SK-N-SH (cell line): Measurements from ENCODE around the gene SH2B2. TPM values are rescaled to one million over a fixed set of nuclear protein-coding genes. Genes with fewer than 3 reads are reported as not detected.

ENCODE experiments used
- CTCF ChIA-PET: fragments of 300-600, 350-600 bp; formaldehyde crosslinking; extraction: SDS; loops from one replicate; lab custom pipeline; 2021; lab: Yijun Ruan, JAX
- POLR2A ChIA-PET: fragments of 350-600 bp; sonication (Branson Sonifier 250); formaldehyde crosslinking; extraction: SDS; loops from one replicate; lab custom pipeline; 2020; ENCODE audit warnings: antibody characterized with exemption, inconsistent platforms; lab: Yijun Ruan, JAX
- DNase-seq: peaks from one replicate; pipeline ENCODE4 v3.0.0; 2012
- H2AFZ ChIP-seq: fragments of 200-600 bp; sonication (generic); 2 replicates; pipeline ENCODE4 v1.8.1; 2016; ENCODE audit warnings: antibody characterized with exemption, mild to moderate bottlenecking, low read depth
- H3F3A ChIP-seq: fragments of 200-600 bp; sonication (generic); replicated peaks from 2 replicates; pipeline ENCODE3; 2016; ENCODE audit warnings: antibody characterized with exemption, mild to moderate bottlenecking; ENCODE audit not compliant: insufficient read depth
- H3K27ac ChIP-seq, 2 experiments: fragments of 200-500 bp in 1 of 2; fragments of 200-600 bp in 1 of 2; sonication (Bioruptor generic) in 1 of 2; sonication (generic), shearing (Covaris generic) in 1 of 2; 2 replicates each; pipeline versions ENCODE4 v1.5.1 to v1.6.1; 2014 to 2016; ENCODE audit warnings: low read depth in 2 of 2, inconsistent platforms in 1 of 2, low read length in 1 of 2, mild to moderate bottlenecking in 1 of 2, mixed read lengths in 1 of 2
- H3K27me3 ChIP-seq: fragments of 200-600 bp; sonication (generic), shearing (Covaris generic); 2 replicates; pipeline ENCODE4 v1.6.1; 2016; ENCODE audit warnings: mixed run types; ENCODE audit not compliant: insufficient read depth
- H3K36me3 ChIP-seq, 2 experiments: fragments of 200-500 bp in 1 of 2; fragments of 200-600 bp in 1 of 2; sonication (Bioruptor generic) in 1 of 2; sonication (generic) in 1 of 2; replicated peaks in 1 of 2; 2 replicates each; pipeline versions ENCODE3 to v1.5.1; 2014 to 2016; ENCODE audit warnings: low read length in 1 of 2, mild to moderate bottlenecking in 1 of 2; ENCODE audit not compliant: insufficient read depth in 2 of 2, control insufficient read depth in 1 of 2
- H3K4me1 ChIP-seq, 2 experiments: fragments of 200-500 bp in 1 of 2; fragments of 200-600 bp in 1 of 2; sonication (Bioruptor generic) in 1 of 2; sonication (generic), shearing (Covaris generic) in 1 of 2; 2 replicates each; pipeline versions ENCODE4 v1.5.1 to v1.6.1; 2014 to 2016; ENCODE audit warnings: low read depth in 1 of 2, low read length in 1 of 2, mixed run types in 1 of 2; ENCODE audit not compliant: insufficient read depth in 2 of 2, control insufficient read depth in 1 of 2
- H3K4me2 ChIP-seq: fragments of 200-600 bp; sonication (generic), shearing (Covaris generic); 2 replicates; pipeline ENCODE4 v1.6.1; 2017; ENCODE audit warnings: mixed run types
- H3K4me3 ChIP-seq, 2 experiments: fragments of 200-500 bp in 1 of 2; fragments of 200-600 bp in 1 of 2; sonication (Bioruptor generic) in 1 of 2; sonication (generic), shearing (Covaris generic) in 1 of 2; 2 replicates each; pipeline versions ENCODE4 v1.5.1 to v1.8.1; 2014 to 2016; ENCODE audit warnings: low read depth in 2 of 2, inconsistent platforms in 1 of 2, low read length in 1 of 2, mild to moderate bottlenecking in 1 of 2, mixed read lengths in 1 of 2, moderate library complexity in 1 of 2
- H3K79me2 ChIP-seq: fragments of 200-600 bp; sonication (generic); 2 replicates; pipeline ENCODE4 v1.8.1; 2017; ENCODE audit warnings: mild to moderate bottlenecking; ENCODE audit not compliant: insufficient read depth
- H3K9ac ChIP-seq: fragments of 200-600 bp; sonication (generic); 2 replicates; pipeline ENCODE4 v1.6.1; 2017; ENCODE audit warnings: mixed run types
- H3K9me2 ChIP-seq: fragments of 200-600 bp; sonication (generic); 2 replicates; pipeline ENCODE4 v1.6.1; 2017; ENCODE audit warnings: mixed run types
- H3K9me3 ChIP-seq: fragments of 200-600 bp; sonication (generic); 2 replicates; pipeline ENCODE4 v1.6.1; 2017; ENCODE audit warnings: mixed run types, mild to moderate bottlenecking, moderate library complexity
- H4K20me1 ChIP-seq: fragments of 200-600 bp; sonication (generic); 2 replicates; pipeline ENCODE4 v1.6.1; 2017; ENCODE audit warnings: mild to moderate bottlenecking, mixed run types; ENCODE audit not compliant: insufficient read depth
- CHD2 ChIP-seq: fragments of 150-350 bp; IDR thresholded peaks from 2 replicates; pipeline ENCODE4 v1.6.1; 2018; ENCODE audit warnings: low read length; ENCODE audit not compliant: partially characterized antibody
- CTCF ChIP-seq: fragments of 200-600 bp; sonication (generic); IDR thresholded peaks from 2 replicates; pipeline ENCODE4 v1.6.1; 2017; ENCODE audit warnings: antibody characterized with exemption, mild to moderate bottlenecking, moderate library complexity
- GATA2 ChIP-seq: sonication (generic); formaldehyde crosslinking; IDR thresholded peaks from 2 replicates; pipeline ENCODE4 v1.5.0; 2020; ENCODE audit warnings: mild to moderate bottlenecking, missing genetic modification reagents
- IRF3 ChIP-seq: fragments of 150-350 bp; IDR thresholded peaks from 2 replicates; pipeline ENCODE4 v1.6.1; 2016; ENCODE audit warnings: mild to moderate bottlenecking, low read depth, low read length
- MEF2A ChIP-seq: IDR thresholded peaks from 2 replicates; pipeline ENCODE4 v1.4.0; 2012; ENCODE audit warnings: low read depth, borderline replicate concordance
- MXI1 ChIP-seq: IDR thresholded peaks from 2 replicates; pipeline ENCODE4 v1.6.1; 2012; ENCODE audit warnings: mild to moderate bottlenecking, low read depth, low read length, improper control_type of control experiment
- NFIC ChIP-seq: IDR thresholded peaks from 2 replicates; pipeline ENCODE4 v1.4.0; 2012; ENCODE audit warnings: borderline replicate concordance
- PBX3 ChIP-seq: IDR thresholded peaks from 2 replicates; pipeline ENCODE4; 2012
- TAF1 ChIP-seq: IDR thresholded peaks from 2 replicates; pipeline ENCODE4 v1.6.1; 2012; ENCODE audit warnings: low read depth, mild to moderate bottlenecking, low read length, moderate library complexity, borderline replicate concordance
- TCF12 ChIP-seq: IDR thresholded peaks from 2 replicates; pipeline ENCODE4 v1.4.0; 2012
- TEAD4 ChIP-seq: IDR thresholded peaks from 2 replicates; pipeline ENCODE4 v1.4.0; 2012; ENCODE audit warnings: mild to moderate bottlenecking, borderline replicate concordance; ENCODE audit not compliant: insufficient read depth
- USF1 ChIP-seq: IDR thresholded peaks from 2 replicates; pipeline ENCODE4 v1.4.0; 2012; ENCODE audit warnings: low read depth, borderline replicate concordance
- USF2 ChIP-seq: fragments of 150-350 bp; IDR thresholded peaks from 2 replicates; pipeline ENCODE4 v1.6.1; 2017; ENCODE audit warnings: antibody characterized with exemption, low read length, low read depth, borderline replicate concordance
- ZBTB33 ChIP-seq: IDR thresholded peaks from 2 replicates; pipeline ENCODE4 v1.4.0; 2012; ENCODE audit warnings: low read depth, borderline replicate concordance
- WGBS: methylation state at CpG from one replicate; pipeline ENCODE4 v1.1.6; 2017; ENCODE audit warnings: low lambda C conversion rate; 5-methylcytosine and 5-hydroxymethylcytosine counted together
- polyA plus RNA-seq, 3 experiments: library from polyadenylated mRNA; depleted of rRNA; stranded (reverse); fragments of >200 nt; gene quantifications; 2 replicates each; pipeline ENCODE4 v1.2.3, GENCODE V29; 2012

SH2B2 gene
- polyA plus RNA-seq, 1 of the 3 experiments (the other 2 are of a cell fraction), result 4.7 TPM

- no peaks in the 10 kb centered on the region for H3K9me3 ChIP-seq
- H3K9me2 ChIP-seq, result no peaks in the 10 kb centered on the region
- no peaks in the 10 kb centered on the region for H3F3A ChIP-seq
- no peaks in the 10 kb centered on the region for H3K27me3 ChIP-seq
- H3K9ac ChIP-seq, result no peak overlapping the region
- TF ChIP-seq ZBTB33, result no peak
- no peak for TF ChIP-seq TCF12
- TF ChIP-seq TAF1, result no peak
- no peak for TF ChIP-seq PBX3
- POLR2A ChIA-PET, result interaction anchor here (0.5 kb wide), 1 partner anchor 111 kb away, joined by 3 read pairs; no protein-coding TSS in a partner anchor
- no peaks in the 10 kb centered on the region for H4K20me1 ChIP-seq
- no peak overlapping the region for H3K27ac ChIP-seq
- H3K4me3 ChIP-seq, result no peak overlapping the region
- 89% methylated on average over 23 of the region's 32 CpGs for WGBS
- no peaks in the 10 kb centered on the region for H3K36me3 ChIP-seq
- no peak overlapping the region for H2AFZ ChIP-seq
- DNase-seq, result no peak
- H3K4me2 ChIP-seq, result no peak overlapping the region
- no peaks in the 10 kb centered on the region for H3K79me2 ChIP-seq
- H3K4me1 ChIP-seq, result peaks cover 0 to 22% of the 10 kb centered on the region in 2 experiments; a peak in 1 of 4 replicates
- CTCF ChIA-PET, result interaction anchor here (0.8 to 15.8 kb wide), 6 partner anchors 11 to 740 kb away, joined by 3 to 421 read pairs (median 8); partner anchors contain the start of gene PRKRIP1
Observed at GRCh38 chr7:102282465-102283362, 4.0 kb upstream of the SH2B2 start.

GRCh38 chr7:102283477-102284189 is 3.0 kb upstream of the SH2B2 start:
- Histone ChIP-seq H3K27me3 (no peaks in the 10 kb centered on the region), H3K36me3 (no peaks in the 10 kb centered on the region), H3F3A (no peaks in the 10 kb centered on the region), H3K4me2 (no peak overlapping the region), H3K9me3 (no peaks in the 10 kb centered on the region), H2AFZ (no peak overlapping the region), H3K4me3 (no peak overlapping the region), H3K9me2 (no peaks in the 10 kb centered on the region), H3K4me1 (peaks cover 0 to 32% of the 10 kb centered on the region in 2 experiments; a peak in 1 of 4 replicates), H3K79me2 (no peaks in the 10 kb centered on the region), H3K9ac (no peak overlapping the region), H3K27ac (no peak overlapping the region), H4K20me1 (no peaks in the 10 kb centered on the region)
- ChIA-PET CTCF (interaction anchor here (0.8 to 15.8 kb wide), 6 partner anchors 12 to 129 kb away, joined by 3 to 421 read pairs (median 4); partner anchors contain the start of gene PRKRIP1), POLR2A (no interaction called here)
- 87% methylated on average over 7 of the region's 10 CpGs for WGBS
- no peak for TF ChIP-seq CTCF
- TF ChIP-seq GATA2 (CRISPR knock-in tag), result no peak
- no peak for TF ChIP-seq USF2
- TF ChIP-seq CHD2, result no peak
- no peak for TF ChIP-seq NFIC
- TF ChIP-seq MXI1, result no peak
- no peak for TF ChIP-seq TEAD4
- no peak for TF ChIP-seq IRF3
- no peak for TF ChIP-seq MEF2A
- TF ChIP-seq USF1, result no peak
- no peak for DNase-seq
